PC-3 (cell line): ENCODE data around the gene SGCG. TPM values are rescaled to one million over a fixed set of nuclear protein-coding genes. Genes with fewer than 3 reads are reported as not detected.

Experiments used
- ATAC-seq: fragments of 200-7000 bp; cut with Tn5 transposase; 2 replicates; pipeline ENCODE4 v1.9.1; 2020; ENCODE audit warnings: mild to moderate bottlenecking, moderate library complexity
- BruUV-seq: library from RNA; stranded (reverse); fragments of 400-500 nt; replicated peaks from 2 replicates; lab custom pipeline; 2021; lab: Mats Ljungman, UMichigan
- CTCF ChIA-PET: fragments of 300-600 bp; sonication (Branson Sonifier 250); formaldehyde crosslinking; loops from one replicate; lab custom pipeline; 2022; ENCODE audit warnings: antibody characterized with exemption; lab: Charles Lee
- POLR2A ChIA-PET: fragments of 300-600 bp; sonication (Branson Sonifier 250); formaldehyde crosslinking; loops from one replicate; lab custom pipeline; 2022; ENCODE audit warnings: antibody characterized with exemption; ENCODE audit not compliant: unreplicated experiment; lab: Charles Lee
- DNase-seq: peaks from one replicate; pipeline ENCODE4 v3.0.0-alpha.2; 2015
- H2AFZ ChIP-seq: fragments of 300-600 bp; sonication (generic); 2 replicates; pipeline ENCODE4 v1.6.0; 2016; ENCODE audit warnings: antibody characterized with exemption, low read length
- H3F3A ChIP-seq: fragments of 300-600 bp; sonication (generic); one replicate; pipeline ENCODE4 v1.6.0; 2017; ENCODE audit warnings: antibody characterized with exemption, low read length, control low read depth, mild to moderate bottlenecking; ENCODE audit not compliant: unreplicated experiment
- H3K27ac ChIP-seq: fragments of 300-600 bp; sonication (generic); 2 replicates; pipeline ENCODE4 v1.5.1; 2016; ENCODE audit warnings: mild to moderate bottlenecking, low read length
- H3K27me3 ChIP-seq: fragments of 300-600 bp; sonication (generic); 2 replicates; pipeline ENCODE4 v1.6.1; 2016; ENCODE audit warnings: low read length, mixed read lengths
- H3K36me3 ChIP-seq: fragments of 300-600 bp; sonication (generic); 2 replicates; pipeline ENCODE4 v1.6.1; 2016; ENCODE audit warnings: low read depth, mixed run types, low read length, mixed read lengths
- H3K4me1 ChIP-seq: fragments of 300-600 bp; sonication (generic); 2 replicates; pipeline ENCODE4 v1.5.1; 2016; ENCODE audit warnings: low read length; ENCODE audit not compliant: insufficient read depth
- H3K4me2 ChIP-seq: fragments of 300-600 bp; sonication (generic); 2 replicates; pipeline ENCODE4 v1.6.0; 2016; ENCODE audit warnings: low read length
- H3K4me3 ChIP-seq: fragments of 300-600 bp; sonication (generic); 2 replicates; pipeline ENCODE4 v1.5.1; 2016; ENCODE audit warnings: mild to moderate bottlenecking, low read length, mixed read lengths
- H3K79me2 ChIP-seq: fragments of 300-600 bp; sonication (generic); 2 replicates; pipeline ENCODE4 v1.6.1; 2017; ENCODE audit warnings: low read length, mixed read lengths
- H3K9ac ChIP-seq: fragments of 300-600 bp; sonication (generic); 2 replicates; pipeline ENCODE4 v1.6.0; 2016; ENCODE audit warnings: mild to moderate bottlenecking, low read length
- H3K9me2 ChIP-seq: fragments of 300-600 bp; sonication (generic); replicated peaks from 2 replicates; pipeline ENCODE4 v1.6.1; 2016; ENCODE audit warnings: mixed run types, low read length, mixed read lengths
- H3K9me3 ChIP-seq: fragments of 300-600 bp; sonication (generic); 2 replicates; pipeline ENCODE4 v1.6.1; 2016; ENCODE audit warnings: low read length, mixed read lengths
- H4K20me1 ChIP-seq: fragments of 300-600 bp; sonication (generic); 2 replicates; pipeline ENCODE4 v1.6.1; 2016; ENCODE audit warnings: low read length, mixed read lengths
- EZH2 ChIP-seq: fragments of 300-600 bp; sonication (generic); IDR thresholded peaks from one replicate; pipeline ENCODE4 v1.6.1; 2017; ENCODE audit warnings: antibody characterized with exemption, mild to moderate bottlenecking, low read length; ENCODE audit not compliant: unreplicated experiment
- EZH2phosphoT487 ChIP-seq: fragments of 300-600 bp; sonication (generic); IDR thresholded peaks from 2 replicates; pipeline ENCODE4 v1.6.1; 2018; ENCODE audit warnings: mild to moderate bottlenecking, antibody characterized with exemption, low read length, borderline replicate concordance
- intact Hi-C: fragments of 100-400 bp; cut with micrococcal nuclease; formaldehyde crosslinking; loops from 2 replicates; pipeline ENCODE4 v1.9.0; 2023
- total RNA-seq: library from RNA; depleted of rRNA; stranded (reverse); fragments of >200 nt; gene quantifications from 2 replicates; pipeline ENCODE4 v1.2.3, GENCODE V29; 2014
- TF ChIP-seq, protein P1 (sequence below): fragments of 300-600 bp; sonication (generic); conservative IDR thresholded peaks from 2 replicates; pipeline ENCODE4 v1.5.1; 2017; ENCODE audit warnings: antibody characterized with exemption, low read depth, mild to moderate bottlenecking, low read length

The SGCG gene
- total RNA-seq, 1 experiment from 2014 or later, result not detected

GRCh38 chr13:23323946-23324709 is 143.3 kb downstream of the SGCG start:
- DNase-seq (peak; percentile 38), ATAC-seq (no peak)
- BruUV-seq, result no TSS peak
- H3K27me3 ChIP-seq, result no peaks in the 10 kb centered on the region
- no peaks in the 10 kb centered on the region for H3F3A ChIP-seq
- H3K4me2 ChIP-seq, result peak overlapping the region; percentile 16
- ChIA-PET CTCF (interaction anchor here (0.7 kb wide), 1 partner anchor 1187 kb away, joined by 3 read pairs; no protein-coding TSS in a partner anchor), POLR2A (no interaction called here)
- intact Hi-C loops, result loop anchor here (2.0 to 5.0 kb wide), 2 partner anchors 51 to 1687 kb away; no protein-coding TSS in a partner anchor
- peak overlapping the region; percentile 56 for H2AFZ ChIP-seq
- H3K4me3 ChIP-seq, result no peak overlapping the region
- H3K9me3 ChIP-seq, result no peaks in the 10 kb centered on the region
- no peaks in the 10 kb centered on the region for H3K79me2 ChIP-seq
- H4K20me1 ChIP-seq, result no peaks in the 10 kb centered on the region
- no peaks in the 10 kb centered on the region for H3K9me2 ChIP-seq
- no peaks in the 10 kb centered on the region for H3K36me3 ChIP-seq
- no peak for TF ChIP-seq EZH2phosphoT487
- TF ChIP-seq, protein P1, sequence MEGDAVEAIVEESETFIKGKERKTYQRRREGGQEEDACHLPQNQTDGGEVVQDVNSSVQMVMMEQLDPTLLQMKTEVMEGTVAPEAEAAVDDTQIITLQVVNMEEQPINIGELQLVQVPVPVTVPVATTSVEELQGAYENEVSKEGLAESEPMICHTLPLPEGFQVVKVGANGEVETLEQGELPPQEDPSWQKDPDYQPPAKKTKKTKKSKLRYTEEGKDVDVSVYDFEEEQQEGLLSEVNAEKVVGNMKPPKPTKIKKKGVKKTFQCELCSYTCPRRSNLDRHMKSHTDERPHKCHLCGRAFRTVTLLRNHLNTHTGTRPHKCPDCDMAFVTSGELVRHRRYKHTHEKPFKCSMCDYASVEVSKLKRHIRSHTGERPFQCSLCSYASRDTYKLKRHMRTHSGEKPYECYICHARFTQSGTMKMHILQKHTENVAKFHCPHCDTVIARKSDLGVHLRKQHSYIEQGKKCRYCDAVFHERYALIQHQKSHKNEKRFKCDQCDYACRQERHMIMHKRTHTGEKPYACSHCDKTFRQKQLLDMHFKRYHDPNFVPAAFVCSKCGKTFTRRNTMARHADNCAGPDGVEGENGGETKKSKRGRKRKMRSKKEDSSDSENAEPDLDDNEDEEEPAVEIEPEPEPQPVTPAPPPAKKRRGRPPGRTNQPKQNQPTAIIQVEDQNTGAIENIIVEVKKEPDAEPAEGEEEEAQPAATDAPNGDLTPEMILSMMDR, result no peak
- no peak for TF ChIP-seq EZH2
- H3K4me1 ChIP-seq, result peaks cover 47% of the 10 kb centered on the region
- H3K9ac ChIP-seq, result no peak overlapping the region
- no peak overlapping the region for H3K27ac ChIP-seq

- H3K9ac ChIP-seq, result no peak overlapping the region
- H3K4me2 ChIP-seq, result no peak overlapping the region
- no peaks in the 10 kb centered on the region for H3K9me3 ChIP-seq
- ATAC-seq (no peak), DNase-seq (no peak)
- H3K4me3 ChIP-seq, result no peak overlapping the region
- no peaks in the 10 kb centered on the region for H3K9me2 ChIP-seq
- H3K36me3 ChIP-seq, result no peaks in the 10 kb centered on the region
- H3K79me2 ChIP-seq, result no peaks in the 10 kb centered on the region
- no TSS peak for BruUV-seq
- H3F3A ChIP-seq, result no peaks in the 10 kb centered on the region
- H3K4me1 ChIP-seq, result peaks cover 38% of the 10 kb centered on the region
- no peak for TF ChIP-seq EZH2
- TF ChIP-seq, protein P1, result no peak
- no peak for TF ChIP-seq EZH2phosphoT487
- intact Hi-C loops, result no loop called here
- H3K27me3 ChIP-seq, result no peaks in the 10 kb centered on the region
- H4K20me1 ChIP-seq, result no peaks in the 10 kb centered on the region
- no peak overlapping the region for H3K27ac ChIP-seq
- CTCF ChIA-PET, result no interaction called here
- no peak overlapping the region for H2AFZ ChIP-seq
- POLR2A ChIA-PET, result no interaction called here
Measured at GRCh38 chr13:23325191-23325590, 144.4 kb downstream of the SGCG start.

- H3K79me2 ChIP-seq, result no peaks in the 10 kb centered on the region
- H3K4me2 ChIP-seq, result no peak overlapping the region
- intact Hi-C loops, result no loop called here
- no peaks in the 10 kb centered on the region for H3K9me2 ChIP-seq
- no peak overlapping the region for H3K27ac ChIP-seq
- no peaks in the 10 kb centered on the region for H3K27me3 ChIP-seq
- H3K9ac ChIP-seq, result no peak overlapping the region
- no peaks in the 10 kb centered on the region for H3K9me3 ChIP-seq
- H3K36me3 ChIP-seq, result no peaks in the 10 kb centered on the region
- ATAC-seq (no peak), DNase-seq (no peak)
- no peaks in the 10 kb centered on the region for H3K4me1 ChIP-seq
- H3K4me3 ChIP-seq, result no peak overlapping the region
- CTCF ChIA-PET, result no interaction called here
- H2AFZ ChIP-seq, result no peak overlapping the region
- H3F3A ChIP-seq, result no peaks in the 10 kb centered on the region
- TF ChIP-seq EZH2phosphoT487, result no peak
- TF ChIP-seq, protein P1, result no peak
- TF ChIP-seq EZH2, result no peak
- POLR2A ChIA-PET, result no interaction called here
- H4K20me1 ChIP-seq, result no peaks in the 10 kb centered on the region
- no TSS peak for BruUV-seq
Measured at GRCh38 chr13:23330356-23330755, 149.6 kb downstream of the SGCG start.
